Fibroblast of the aortic adventitia (primary cell): ENCODE results near the gene FRYL. TPM values are rescaled to one million over a fixed set of nuclear protein-coding genes. Genes with fewer than 3 reads are reported as not detected.

Experiments used
- DNase-seq: peaks from one replicate; pipeline ENCODE4 v3.0.0-alpha.2; 2010; ENCODE audit warnings: low read depth
- H3K4me3 ChIP-seq: 2 replicates; pipeline ENCODE4 v1.5.1; 2011; ENCODE audit warnings: low read depth, mild to moderate bottlenecking, control low read depth, low read length, moderate library complexity
- total RNA-seq: library from RNA; depleted of rRNA; stranded (reverse); fragments of >200 nt; gene quantifications from 2 replicates; pipeline ENCODE4 v1.2.3, GENCODE V29; 2012; ENCODE audit warnings: low replicate concordance
- TF ChIP-seq, protein P1 (sequence below): IDR thresholded peaks from 2 replicates; pipeline ENCODE4 v1.5.1; 2011; ENCODE audit warnings: mild to moderate bottlenecking, low read length, control low read depth, inconsistent platforms; ENCODE audit not compliant: insufficient read depth

FRYL gene
- total RNA-seq, 1 donor = 60.3 TPM

GRCh38 chr4:48670587-48670986, 109.5 kb downstream of the FRYL start:
- H3K4me3 ChIP-seq = no peak overlapping the region
- no peak for DNase-seq

GRCh38 chr4:48669086-48669485, 111.0 kb downstream of the FRYL start:
- no peak overlapping the region for H3K4me3 ChIP-seq
- TF ChIP-seq, protein P1, sequence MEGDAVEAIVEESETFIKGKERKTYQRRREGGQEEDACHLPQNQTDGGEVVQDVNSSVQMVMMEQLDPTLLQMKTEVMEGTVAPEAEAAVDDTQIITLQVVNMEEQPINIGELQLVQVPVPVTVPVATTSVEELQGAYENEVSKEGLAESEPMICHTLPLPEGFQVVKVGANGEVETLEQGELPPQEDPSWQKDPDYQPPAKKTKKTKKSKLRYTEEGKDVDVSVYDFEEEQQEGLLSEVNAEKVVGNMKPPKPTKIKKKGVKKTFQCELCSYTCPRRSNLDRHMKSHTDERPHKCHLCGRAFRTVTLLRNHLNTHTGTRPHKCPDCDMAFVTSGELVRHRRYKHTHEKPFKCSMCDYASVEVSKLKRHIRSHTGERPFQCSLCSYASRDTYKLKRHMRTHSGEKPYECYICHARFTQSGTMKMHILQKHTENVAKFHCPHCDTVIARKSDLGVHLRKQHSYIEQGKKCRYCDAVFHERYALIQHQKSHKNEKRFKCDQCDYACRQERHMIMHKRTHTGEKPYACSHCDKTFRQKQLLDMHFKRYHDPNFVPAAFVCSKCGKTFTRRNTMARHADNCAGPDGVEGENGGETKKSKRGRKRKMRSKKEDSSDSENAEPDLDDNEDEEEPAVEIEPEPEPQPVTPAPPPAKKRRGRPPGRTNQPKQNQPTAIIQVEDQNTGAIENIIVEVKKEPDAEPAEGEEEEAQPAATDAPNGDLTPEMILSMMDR = no peak
- no peak for DNase-seq

More at GRCh38 chr4:48670587-48670986, 109.5 kb downstream of the FRYL start:
- TF ChIP-seq, protein P1 = no peak

- no peak for DNase-seq
- TF ChIP-seq, protein P1 = no peak
- no peak overlapping the region for H3K4me3 ChIP-seq
Measured at GRCh38 chr4:48668254-48669017, 111.6 kb downstream of the FRYL start.

GRCh38 chr4:48667148-48667547, 112.9 kb downstream of the FRYL start:
- no peak overlapping the region for H3K4me3 ChIP-seq
- no peak for DNase-seq
- TF ChIP-seq, protein P1 = no peak

GRCh38 chr4:48665555-48666186, 114.4 kb downstream of the FRYL start:
- no peak for DNase-seq
- TF ChIP-seq, protein P1 = no peak
- H3K4me3 ChIP-seq = no peak overlapping the region

GRCh38 chr4:48664938-48665337, 115.1 kb downstream of the FRYL start:
- no peak overlapping the region for H3K4me3 ChIP-seq
- TF ChIP-seq, protein P1 = no peak
- no peak for DNase-seq
